NCI-H1694 (cell line): ENCODE data around the gene WNT7B.

Experiments
- DNase-seq: peaks from one replicate; lab custom pipeline; 2025; lab: John Stamatoyannopoulos, UW

WNT7B gene

GRCh38 chr22:45906946-45907345 lies 70.0 kb downstream of the WNT7B start:
- DNase-seq: no peak

- DNase-seq: no peak
These were observed 70.8 kb downstream of the WNT7B start for GRCh38 chr22:45905924-45906865.

GRCh38 chr22:45905326-45905923 lies 71.5 kb downstream of the WNT7B start:
- no peak for DNase-seq

GRCh38 chr22:45904236-45904635 lies 72.7 kb downstream of the WNT7B start:
- no peak for DNase-seq

GRCh38 chr22:45903355-45904135 lies 73.4 kb downstream of the WNT7B start:
- no peak for DNase-seq

- DNase-seq: no peak
These were observed 79.2 kb downstream of the WNT7B start for GRCh38 chr22:45897736-45898135.

GRCh38 chr22:45896964-45897538 lies 79.9 kb downstream of the WNT7B start:
- DNase-seq: no peak

- DNase-seq: no peak
These were observed 80.6 kb downstream of the WNT7B start for GRCh38 chr22:45896153-45896951.

GRCh38 chr22:45895436-45896152 lies 81.4 kb downstream of the WNT7B start:
- no peak for DNase-seq

- DNase-seq: no peak
These were observed 83.4 kb downstream of the WNT7B start for GRCh38 chr22:45893516-45893915.

- no peak for DNase-seq
These were observed 84.1 kb downstream of the WNT7B start for GRCh38 chr22:45892681-45893461.

- no peak for DNase-seq
These were observed 84.9 kb downstream of the WNT7B start for GRCh38 chr22:45891996-45892621.

- DNase-seq: no peak
These were observed 85.4 kb downstream of the WNT7B start for GRCh38 chr22:45891471-45891995.

- DNase-seq: no peak
These were observed 85.9 kb downstream of the WNT7B start for GRCh38 chr22:45891021-45891421.

GRCh38 chr22:45890351-45890635 lies 86.7 kb downstream of the WNT7B start:
- no peak for DNase-seq

- DNase-seq: no peak
These were observed 87.2 kb downstream of the WNT7B start for GRCh38 chr22:45889539-45890350.

- DNase-seq: no peak
These were observed 87.8 kb downstream of the WNT7B start for GRCh38 chr22:45889093-45889538.
